Measurements from ENCODE around the gene PTPRD. TPM values are rescaled to one million over a fixed set of nuclear protein-coding genes. Genes with fewer than 3 reads are reported as not detected.
A peak's percentile ranks its signal among the peaks of the same experiment; 100 is the strongest.

The PTPRD gene
- total RNA-seq, 1 donor from 2014 or later = 30.8 TPM

DNA sequence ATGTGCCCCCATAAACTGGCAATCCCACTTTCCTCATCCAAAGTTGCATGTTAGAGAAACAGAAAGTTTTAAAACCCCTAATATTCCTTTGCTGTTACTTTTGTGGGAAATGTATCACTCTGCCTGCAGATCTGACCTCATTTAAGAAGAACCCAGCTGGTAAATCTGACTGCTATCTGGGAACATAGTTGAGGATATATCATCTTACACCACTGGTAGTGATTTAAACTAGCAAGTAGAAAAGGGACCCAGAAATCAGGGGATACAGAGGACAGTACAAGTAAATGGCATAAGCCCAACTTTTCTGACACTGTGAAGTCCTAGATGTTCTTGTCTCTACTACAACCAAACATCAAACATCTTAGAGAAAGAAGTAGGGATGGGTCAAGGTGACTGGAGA is 1752.7 kb downstream of the PTPRD start:
- Histone ChIP-seq H3K9me3 (no peaks in the 10 kb centered on the region), H3K4me1 (no peaks in the 10 kb centered on the region), H3K36me3 (no peaks in the 10 kb centered on the region), H3K27ac (no peak overlapping the region), H3K27me3 (peaks cover 8% of the 10 kb centered on the region), H3K4me3 (no peak overlapping the region)
- no peak for ATAC-seq
- DNase-seq = no peak
- TF ChIP-seq, protein P1, sequence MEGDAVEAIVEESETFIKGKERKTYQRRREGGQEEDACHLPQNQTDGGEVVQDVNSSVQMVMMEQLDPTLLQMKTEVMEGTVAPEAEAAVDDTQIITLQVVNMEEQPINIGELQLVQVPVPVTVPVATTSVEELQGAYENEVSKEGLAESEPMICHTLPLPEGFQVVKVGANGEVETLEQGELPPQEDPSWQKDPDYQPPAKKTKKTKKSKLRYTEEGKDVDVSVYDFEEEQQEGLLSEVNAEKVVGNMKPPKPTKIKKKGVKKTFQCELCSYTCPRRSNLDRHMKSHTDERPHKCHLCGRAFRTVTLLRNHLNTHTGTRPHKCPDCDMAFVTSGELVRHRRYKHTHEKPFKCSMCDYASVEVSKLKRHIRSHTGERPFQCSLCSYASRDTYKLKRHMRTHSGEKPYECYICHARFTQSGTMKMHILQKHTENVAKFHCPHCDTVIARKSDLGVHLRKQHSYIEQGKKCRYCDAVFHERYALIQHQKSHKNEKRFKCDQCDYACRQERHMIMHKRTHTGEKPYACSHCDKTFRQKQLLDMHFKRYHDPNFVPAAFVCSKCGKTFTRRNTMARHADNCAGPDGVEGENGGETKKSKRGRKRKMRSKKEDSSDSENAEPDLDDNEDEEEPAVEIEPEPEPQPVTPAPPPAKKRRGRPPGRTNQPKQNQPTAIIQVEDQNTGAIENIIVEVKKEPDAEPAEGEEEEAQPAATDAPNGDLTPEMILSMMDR (IDR thresholded peaks at IDR 0.05) = no peak
- intact Hi-C loops (cut with DNase I) = no loop called here

DNA sequence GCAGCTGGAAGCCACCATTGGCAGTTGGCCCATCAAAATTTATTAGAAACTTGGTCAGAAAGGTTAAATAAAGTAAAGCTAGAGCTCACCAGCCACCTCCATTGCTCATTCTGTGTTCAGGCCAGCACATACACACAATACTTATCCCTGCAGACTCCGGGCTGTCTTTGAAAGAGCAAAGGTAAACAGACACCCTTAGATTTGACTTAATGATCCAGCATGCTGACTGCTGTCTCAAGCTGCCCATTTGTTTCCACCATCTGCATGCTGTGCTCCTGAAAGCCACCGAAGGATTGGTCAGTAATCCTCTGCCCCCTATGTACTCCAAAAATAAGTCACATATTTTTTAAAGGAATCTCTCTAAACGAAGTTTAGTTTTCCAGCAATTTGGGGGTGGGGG is 1753.4 kb downstream of the PTPRD start:
- no peaks in the 10 kb centered on the region for H3K9me3 ChIP-seq
- intact Hi-C loops (cut with DNase I) = no loop called here
- no peak overlapping the region for H3K27ac ChIP-seq
- TF ChIP-seq, protein P1 (IDR thresholded peaks at IDR 0.05) = no peak
- no peaks in the 10 kb centered on the region for H3K4me1 ChIP-seq
- H3K27me3 ChIP-seq = peaks cover 14% of the 10 kb centered on the region
- H3K4me3 ChIP-seq = no peak overlapping the region
- DNase-seq (no peak), ATAC-seq (no peak)
- H3K36me3 ChIP-seq = no peaks in the 10 kb centered on the region

DNA sequence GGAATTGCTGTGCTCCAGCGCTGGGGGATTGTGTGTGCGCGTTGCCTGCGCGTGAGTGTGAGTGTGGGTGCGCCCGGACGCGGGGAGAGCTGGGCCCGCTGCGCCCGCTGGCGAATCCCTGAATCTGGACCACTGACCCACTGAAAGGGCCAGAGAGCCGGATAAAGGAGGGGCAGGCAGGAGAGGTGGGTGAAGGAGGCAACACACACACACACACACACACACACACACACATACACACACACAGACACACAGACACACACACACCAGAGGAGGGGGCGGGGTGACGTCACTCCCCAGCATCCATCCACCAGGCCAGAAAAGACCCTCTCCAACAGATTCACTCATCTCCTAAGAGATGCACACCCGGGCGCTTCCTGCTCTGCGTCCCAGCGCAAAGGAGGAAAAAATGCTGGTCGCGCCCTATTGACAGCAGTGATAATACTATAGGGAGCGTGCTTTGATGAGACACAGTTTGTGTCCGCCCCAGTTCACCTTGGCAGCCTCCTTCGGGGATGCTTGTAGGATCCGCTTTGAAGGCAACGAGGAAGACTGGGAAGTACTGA is 1754.1 kb downstream of the PTPRD start:
- H3K4me3 ChIP-seq = peak overlapping the region; percentile 56
- intact Hi-C loops (cut with DNase I) = no loop called here
- TF ChIP-seq, protein P1 (IDR thresholded peaks at IDR 0.05) = no peak
- ATAC-seq (peak; percentile 23), DNase-seq (no peak)
- no peak overlapping the region for H3K27ac ChIP-seq
- no peaks in the 10 kb centered on the region for H3K9me3 ChIP-seq
- H3K4me1 ChIP-seq = no peaks in the 10 kb centered on the region
- peaks cover 15% of the 10 kb centered on the region for H3K27me3 ChIP-seq
- H3K36me3 ChIP-seq = no peaks in the 10 kb centered on the region

DNA sequence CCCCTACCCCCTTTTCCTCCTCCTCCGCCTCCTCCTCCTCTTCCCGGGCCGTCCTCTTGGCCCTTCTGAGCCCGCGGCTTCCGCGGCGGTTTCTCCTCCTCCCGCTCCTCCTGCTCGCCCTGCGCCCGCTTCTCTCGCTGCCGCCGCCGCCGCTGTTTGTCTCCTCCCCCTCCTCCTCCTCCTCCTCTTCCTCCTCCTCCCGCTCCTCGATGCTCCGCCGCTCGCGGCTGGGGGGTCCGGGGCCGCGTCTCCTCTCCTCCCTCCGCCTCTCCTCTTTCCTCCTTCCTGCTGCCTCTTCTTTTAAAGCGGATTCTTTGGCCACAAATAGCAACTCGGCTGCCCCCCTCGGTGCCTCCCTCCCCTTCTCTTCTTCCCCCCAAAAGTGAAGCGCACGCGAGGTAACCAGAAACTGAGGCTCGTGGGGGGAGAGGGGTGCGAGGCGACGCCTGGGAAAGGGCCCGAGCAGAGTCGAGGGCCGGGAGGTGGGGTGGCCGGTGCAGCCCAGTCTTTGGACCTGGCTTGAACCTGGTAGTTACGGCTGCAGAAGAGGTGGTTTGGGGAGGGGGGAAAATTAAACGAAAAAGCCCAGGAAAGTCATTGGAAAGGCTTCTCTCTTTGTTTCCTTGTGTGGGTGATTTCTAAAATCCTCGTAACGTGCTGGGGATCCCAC is 1754.7 kb downstream of the PTPRD start:
- Histone ChIP-seq H3K36me3 (no peaks in the 10 kb centered on the region), H3K4me1 (no peaks in the 10 kb centered on the region), H3K27me3 (peaks cover 15% of the 10 kb centered on the region), H3K9me3 (no peaks in the 10 kb centered on the region), H3K4me3 (peak overlapping the region; percentile 56), H3K27ac (peak overlapping the region; percentile 30)
- DNase-seq (peak; percentile 71), ATAC-seq (peak; percentile 75)
- TF ChIP-seq, protein P1 (IDR thresholded peaks at IDR 0.05) = no peak
- intact Hi-C loops (cut with DNase I) = no loop called here

DNA sequence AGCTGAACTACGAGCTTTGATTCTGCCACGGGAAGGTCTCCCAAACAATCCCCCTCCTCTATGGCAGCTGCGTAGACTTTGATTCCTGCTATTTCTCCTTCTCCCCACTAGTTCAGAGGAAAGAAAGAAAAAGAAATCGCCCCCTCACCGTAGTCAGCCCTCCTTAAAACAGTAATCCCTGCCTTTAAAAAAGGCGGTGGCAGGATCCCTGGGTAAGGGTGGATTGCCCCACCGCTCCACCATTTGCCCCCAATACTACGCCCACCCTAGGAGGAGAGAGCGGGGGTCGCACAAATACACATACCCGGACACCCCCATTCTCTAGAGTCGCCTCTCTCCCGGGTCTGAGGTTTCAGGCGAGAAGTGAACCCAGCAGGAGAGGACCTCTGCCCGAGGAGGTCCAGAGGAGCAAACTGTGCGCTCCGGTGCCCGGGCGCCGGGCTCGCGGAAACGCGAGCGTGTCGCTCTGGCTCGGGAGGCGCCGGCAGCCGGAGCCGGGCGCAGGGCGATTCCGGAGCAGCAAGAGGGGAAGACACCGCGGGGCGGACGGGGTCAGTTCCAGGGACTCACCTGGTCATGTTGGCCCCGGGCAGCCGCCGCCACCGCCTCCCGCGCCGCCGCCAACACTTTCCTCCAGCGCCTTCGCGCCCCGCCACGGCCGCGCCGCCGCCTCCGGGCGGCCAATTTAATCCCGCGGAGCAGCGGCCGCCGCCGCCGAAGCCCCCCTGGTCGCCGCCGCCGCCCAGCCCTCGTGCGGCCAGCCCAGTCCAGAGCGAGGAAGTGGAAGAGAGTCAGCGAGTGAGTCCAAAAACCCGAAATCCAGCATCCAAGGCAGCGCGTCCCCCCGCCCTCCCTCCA is 1755.5 kb downstream of the PTPRD start:
- DNase-seq = peak; percentile 65
- peak; percentile 47 for ATAC-seq
- Histone ChIP-seq H3K4me3 (peak overlapping the region; percentile 56), H3K9me3 (no peaks in the 10 kb centered on the region), H3K27ac (no peak overlapping the region), H3K4me1 (no peaks in the 10 kb centered on the region), H3K36me3 (no peaks in the 10 kb centered on the region), H3K27me3 (peaks cover 15% of the 10 kb centered on the region)
- TF ChIP-seq, protein P1 (IDR thresholded peaks at IDR 0.05) = no peak
- intact Hi-C loops (cut with DNase I) = no loop called here
